Activated T-helper 1 cell treated with anti-CD3 and anti-CD28 coated beads, Interleukin-12 subunit alpha, Interleukin-12 subunit beta, Interleukin-2, Interleukin-4 antibody, amounts not matched to agents 30 ng/mL and 10 ng/mL and 1 ng/mL, durations not matched to agents 14 hours and 24 hours and 36 hours (primary cell): ENCODE results near the gene PYDC1. TPM values are rescaled to one million over a fixed set of nuclear protein-coding genes. Genes with fewer than 3 reads are reported as not detected.

Source experiments
- DNase-seq: peaks from one replicate; pipeline ENCODE4 v3.0.0; 2021; ENCODE audit warnings: low spot score
- H3K27ac Mint-ChIP-seq: one replicate; pipeline ENCODE4 v1.8.0; 2021; ENCODE audit warnings: mild to moderate bottlenecking, mixed read lengths
- H3K27me3 Mint-ChIP-seq: one replicate; pipeline ENCODE4 v1.8.0; 2022; ENCODE audit warnings: mild to moderate bottlenecking, moderate library complexity, mixed read lengths; ENCODE audit not compliant: insufficient read depth
- H3K36me3 Mint-ChIP-seq: one replicate; pipeline ENCODE4 v1.8.0; 2021; ENCODE audit warnings: low read depth, mixed read lengths
- H3K4me1 Mint-ChIP-seq: one replicate; pipeline ENCODE4 v1.8.0; 2021; ENCODE audit warnings: low read depth, mixed read lengths
- H3K4me3 Mint-ChIP-seq: one replicate; pipeline ENCODE4 v1.8.0; 2021; ENCODE audit warnings: mild to moderate bottlenecking, moderate library complexity, mixed read lengths
- H3K9me3 Mint-ChIP-seq: one replicate; pipeline ENCODE4 v1.8.0; 2021; ENCODE audit warnings: mixed read lengths
- intact Hi-C: fragments of 100-400 bp; cut with micrococcal nuclease; formaldehyde crosslinking; loops from one replicate; pipeline ENCODE4 v1.15.1; 2024
- total RNA-seq: library from RNA; stranded (reverse); gene quantifications from 2 replicates; pipeline ENCODE4 v1.2.3, GENCODE V29; 2022

PYDC1 gene
- total RNA-seq, 1 donor from 2014 or later: not detected

- Mint-ChIP-seq H3K27ac (no peak overlapping the region), H3K36me3 (no peaks in the 10 kb centered on the region), H3K27me3 (no peaks in the 10 kb centered on the region), H3K4me3 (no peak overlapping the region), H3K4me1 (no peaks in the 10 kb centered on the region), H3K9me3 (no peaks in the 10 kb centered on the region)
- intact Hi-C loops: no loop called here
- DNase-seq: no peak
Measured at GRCh38 chr16:31243734-31244670, 27.1 kb upstream of the PYDC1 start.

DNA sequence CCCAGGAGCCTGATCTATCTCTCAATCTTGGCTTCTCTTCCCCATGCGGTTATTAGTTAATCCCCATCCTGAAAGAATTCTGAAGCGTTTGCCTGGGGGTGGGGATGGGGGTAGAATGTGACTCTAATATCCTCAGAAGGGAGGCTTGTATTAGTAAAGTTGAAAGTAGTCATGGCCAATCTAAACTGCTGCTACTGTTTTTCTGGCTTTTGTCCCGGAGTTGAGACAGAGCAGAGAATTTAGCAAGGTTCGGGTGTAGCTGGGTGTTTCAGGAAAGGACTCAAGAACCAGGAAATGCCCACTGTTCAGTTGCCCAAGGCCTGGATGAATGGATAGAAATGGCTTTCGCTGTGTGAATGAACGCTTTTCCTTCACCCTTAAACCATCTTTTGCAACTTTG lies 25.3 kb upstream of the PYDC1 start:
- Mint-ChIP-seq H3K4me1 (no peaks in the 10 kb centered on the region), H3K27me3 (no peaks in the 10 kb centered on the region), H3K36me3 (no peaks in the 10 kb centered on the region), H3K27ac (no peak overlapping the region), H3K9me3 (no peaks in the 10 kb centered on the region), H3K4me3 (no peak overlapping the region)
- intact Hi-C loops: no loop called here
- no peak for DNase-seq

DNA sequence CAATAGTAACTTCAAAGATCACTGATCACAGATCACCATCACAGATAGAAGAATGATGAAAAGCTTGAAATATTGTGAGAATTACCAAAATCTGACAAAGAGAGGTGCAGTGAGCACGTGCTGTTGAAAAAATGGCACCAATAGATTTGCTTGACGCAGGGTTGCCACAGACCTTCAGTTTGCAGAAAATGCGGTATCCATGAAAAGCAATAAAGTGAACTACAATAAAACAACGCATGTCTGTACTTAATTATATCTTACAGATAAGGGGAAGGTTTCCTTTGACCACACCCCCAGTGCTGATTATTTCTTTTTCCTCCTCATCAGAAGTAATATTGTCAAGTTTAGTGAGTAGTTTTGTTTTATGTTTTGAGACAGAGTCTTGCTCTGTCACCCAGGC lies 21.1 kb upstream of the PYDC1 start:
- no peaks in the 10 kb centered on the region for H3K36me3 Mint-ChIP-seq
- H3K4me3 Mint-ChIP-seq: no peak overlapping the region
- H3K27me3 Mint-ChIP-seq: peaks cover 2% of the 10 kb centered on the region
- intact Hi-C loops: no loop called here
- no peaks in the 10 kb centered on the region for H3K4me1 Mint-ChIP-seq
- no peak for DNase-seq
- H3K9me3 Mint-ChIP-seq: no peaks in the 10 kb centered on the region
- H3K27ac Mint-ChIP-seq: no peak overlapping the region

DNA sequence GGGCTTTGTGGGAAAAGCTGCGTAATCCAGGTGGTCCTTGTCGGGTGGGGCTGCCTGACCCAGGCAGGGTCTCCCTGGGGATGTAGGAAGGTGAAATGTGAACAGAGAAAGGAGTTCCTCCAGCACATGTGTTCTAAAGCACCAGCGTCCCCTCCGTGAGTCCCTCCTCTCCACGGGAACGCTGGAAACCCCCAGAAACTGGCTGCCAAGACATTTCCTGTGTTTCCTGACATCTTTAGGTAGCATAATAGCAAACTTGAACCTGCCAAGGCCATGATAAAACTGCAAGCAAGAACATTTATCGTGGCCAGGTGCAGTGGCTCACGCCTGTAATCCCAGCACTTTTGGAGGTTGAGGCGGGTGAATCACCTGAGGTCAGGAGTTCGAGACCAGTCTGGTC lies 12.6 kb upstream of the PYDC1 start:
- Mint-ChIP-seq H3K36me3 (no peaks in the 10 kb centered on the region), H3K9me3 (no peaks in the 10 kb centered on the region), H3K27ac (no peak overlapping the region), H3K4me3 (no peak overlapping the region), H3K27me3 (no peaks in the 10 kb centered on the region), H3K4me1 (no peaks in the 10 kb centered on the region)
- intact Hi-C loops: no loop called here
- DNase-seq: no peak

DNA sequence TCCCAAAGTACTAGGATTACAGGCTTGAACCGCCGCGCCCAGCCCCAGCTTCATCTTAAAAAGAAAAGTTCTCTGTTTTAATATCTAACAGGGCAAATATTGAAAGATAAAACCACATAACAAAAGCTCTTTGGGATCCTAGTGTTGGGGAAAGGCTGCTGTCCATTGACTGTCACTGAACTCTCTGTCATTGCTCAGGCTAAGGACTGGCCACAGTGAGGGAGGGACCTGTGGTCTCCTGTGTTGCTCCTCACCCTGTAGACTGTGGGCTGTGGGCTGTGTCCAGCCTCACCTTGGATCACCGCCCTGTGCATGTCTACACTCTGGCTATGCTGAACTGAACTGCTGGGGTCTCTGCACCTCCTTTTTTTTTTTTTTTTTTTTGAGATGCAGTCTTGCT lies 11.3 kb upstream of the PYDC1 start:
- Mint-ChIP-seq H3K9me3 (no peaks in the 10 kb centered on the region), H3K36me3 (no peaks in the 10 kb centered on the region), H3K27me3 (peaks cover 2% of the 10 kb centered on the region), H3K27ac (no peak overlapping the region), H3K4me1 (no peaks in the 10 kb centered on the region), H3K4me3 (no peak overlapping the region)
- intact Hi-C loops: no loop called here
- no peak for DNase-seq

- H3K4me1 Mint-ChIP-seq: no peaks in the 10 kb centered on the region
- no peak for DNase-seq
- intact Hi-C loops: no loop called here
- no peak overlapping the region for H3K27ac Mint-ChIP-seq
- H3K36me3 Mint-ChIP-seq: no peaks in the 10 kb centered on the region
- H3K27me3 Mint-ChIP-seq: peaks cover 20% of the 10 kb centered on the region
- H3K4me3 Mint-ChIP-seq: no peak overlapping the region
- no peaks in the 10 kb centered on the region for H3K9me3 Mint-ChIP-seq
Measured at GRCh38 chr16:31225193-31225592, 8.3 kb upstream of the PYDC1 start.

GRCh38 chr16:31224092-31224955 lies 7.4 kb upstream of the PYDC1 start:
- intact Hi-C loops: no loop called here
- no peak overlapping the region for H3K4me3 Mint-ChIP-seq
- DNase-seq: no peak
- no peaks in the 10 kb centered on the region for H3K36me3 Mint-ChIP-seq
- H3K4me1 Mint-ChIP-seq: no peaks in the 10 kb centered on the region
- H3K27ac Mint-ChIP-seq: no peak overlapping the region
- H3K27me3 Mint-ChIP-seq: peaks cover 20% of the 10 kb centered on the region
- no peaks in the 10 kb centered on the region for H3K9me3 Mint-ChIP-seq

GRCh38 chr16:31223044-31223443 lies 6.1 kb upstream of the PYDC1 start:
- Mint-ChIP-seq H3K9me3 (no peaks in the 10 kb centered on the region), H3K36me3 (no peaks in the 10 kb centered on the region), H3K4me3 (no peak overlapping the region), H3K27ac (no peak overlapping the region), H3K27me3 (peaks cover 27% of the 10 kb centered on the region), H3K4me1 (no peaks in the 10 kb centered on the region)
- no peak for DNase-seq
- intact Hi-C loops: no loop called here

- intact Hi-C loops: no loop called here
Measured at GRCh38 chr16:31221357-31222160, 4.6 kb upstream of the PYDC1 start.

GRCh38 chr16:31219154-31219741 lies 2.3 kb upstream of the PYDC1 start:
- Mint-ChIP-seq H3K27me3 (peaks cover 47% of the 10 kb centered on the region), H3K27ac (no peak overlapping the region), H3K36me3 (no peaks in the 10 kb centered on the region), H3K4me1 (peaks cover 14% of the 10 kb centered on the region), H3K4me3 (no peak overlapping the region), H3K9me3 (no peaks in the 10 kb centered on the region)
- no peak for DNase-seq
- intact Hi-C loops: loop anchor here (5.0 kb wide), 2 partner anchors 113 to 223 kb away; partner anchors contain the start of gene ZNF843

More at GRCh38 chr16:31221357-31222160, 4.6 kb upstream of the PYDC1 start:
- no peak for DNase-seq
- peaks cover 5% of the 10 kb centered on the region for H3K4me1 Mint-ChIP-seq
- no peaks in the 10 kb centered on the region for H3K36me3 Mint-ChIP-seq
- peaks cover 32% of the 10 kb centered on the region for H3K27me3 Mint-ChIP-seq
- H3K4me3 Mint-ChIP-seq: no peak overlapping the region
- H3K9me3 Mint-ChIP-seq: no peaks in the 10 kb centered on the region
- H3K27ac Mint-ChIP-seq: no peak overlapping the region

GRCh38 chr16:31217136-31217530 lies 198 bp upstream of the PYDC1 start:
- Mint-ChIP-seq H3K9me3 (no peaks in the 10 kb centered on the region), H3K4me1 (peaks cover 14% of the 10 kb centered on the region), H3K27ac (no peak overlapping the region), H3K4me3 (peak overlapping the region; percentile 62), H3K27me3 (peaks cover 46% of the 10 kb centered on the region), H3K36me3 (no peaks in the 10 kb centered on the region)
- DNase-seq: no peak
- intact Hi-C loops: loop anchor here (2.0 to 5.0 kb wide), 3 partner anchors 16 to 225 kb away; partner anchors contain the start of gene ZNF843
